ENCODE data around the gene RIC8B. TPM values are rescaled to one million over a fixed set of nuclear protein-coding genes. Genes with fewer than 3 reads are reported as not detected.

RIC8B gene, protein sequence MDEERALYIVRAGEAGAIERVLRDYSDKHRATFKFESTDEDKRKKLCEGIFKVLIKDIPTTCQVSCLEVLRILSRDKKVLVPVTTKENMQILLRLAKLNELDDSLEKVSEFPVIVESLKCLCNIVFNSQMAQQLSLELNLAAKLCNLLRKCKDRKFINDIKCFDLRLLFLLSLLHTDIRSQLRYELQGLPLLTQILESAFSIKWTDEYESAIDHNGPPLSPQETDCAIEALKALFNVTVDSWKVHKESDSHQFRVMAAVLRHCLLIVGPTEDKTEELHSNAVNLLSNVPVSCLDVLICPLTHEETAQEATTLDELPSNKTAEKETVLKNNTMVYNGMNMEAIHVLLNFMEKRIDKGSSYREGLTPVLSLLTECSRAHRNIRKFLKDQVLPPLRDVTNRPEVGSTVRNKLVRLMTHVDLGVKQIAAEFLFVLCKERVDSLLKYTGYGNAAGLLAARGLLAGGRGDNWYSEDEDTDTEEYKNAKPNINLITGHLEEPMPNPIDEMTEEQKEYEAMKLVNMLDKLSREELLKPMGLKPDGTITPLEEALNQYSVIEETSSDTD
- total RNA-seq = 37.9 TPM

DNA sequence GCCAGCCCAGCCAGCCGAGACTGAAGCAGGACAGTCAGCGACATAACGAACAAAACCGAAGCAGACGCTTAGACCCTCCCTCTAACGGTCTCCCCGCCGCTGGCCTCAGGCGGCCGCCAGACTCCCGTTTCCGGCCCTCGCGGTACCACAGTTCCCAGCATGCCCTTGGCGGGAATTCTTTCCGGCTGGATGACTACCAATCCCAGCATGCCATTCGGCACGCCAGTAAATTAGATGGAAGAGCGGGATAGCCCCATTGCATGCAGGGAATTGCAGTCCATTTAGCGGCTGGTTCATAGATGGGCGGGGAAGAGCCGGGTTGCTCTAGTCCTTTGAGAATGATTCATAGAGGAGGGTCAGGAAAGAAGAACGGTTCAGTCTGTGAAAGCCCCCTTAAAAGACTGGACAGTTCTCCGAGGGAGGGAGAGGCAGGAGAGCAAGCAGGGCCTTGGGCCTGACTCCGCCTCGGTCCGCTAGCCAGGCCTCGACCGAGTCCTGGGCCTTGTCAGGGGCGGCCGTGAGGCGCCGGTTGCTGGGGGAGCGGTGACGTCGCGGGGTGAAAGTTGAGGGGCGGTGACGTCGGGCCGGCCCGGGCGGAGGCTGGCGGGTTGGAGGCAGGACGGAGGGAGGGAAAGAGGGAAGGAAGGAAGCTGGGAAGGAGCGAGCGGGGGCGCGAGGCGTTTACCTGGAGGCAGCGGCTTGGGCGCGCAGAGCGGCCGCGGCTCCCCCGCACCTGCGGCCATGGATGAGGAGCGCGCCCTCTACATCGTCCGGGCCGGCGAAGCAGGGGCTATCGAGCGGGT lies at the start of gene RIC8B:
TSS of gene RIC8B (plus strand) at position 678 of the 803 bp plus-strand sequence. CDS start at position 742, 64 bp downstream.

Other genes with a start within 250 kb of the RIC8B start
- 9.4 TPM for gene RFX4, start 191.7 kb upstream of the RIC8B start, total RNA-seq
- gene TMEM263, start 181.2 kb downstream of the RIC8B start, total RNA-seq = 28.5 TPM
- gene MTERF2, start 212.5 kb downstream of the RIC8B start, total RNA-seq = 20.7 TPM

Measured in parietal lobe (tissue), 1 donor.